Pancreas (tissue), 10 donors: ENCODE measurements around the gene SNRNP48. TPM values are rescaled to one million over a fixed set of nuclear protein-coding genes. Genes with fewer than 3 reads are reported as not detected.

Experiments used
- ATAC-seq, 4 donors: fragments of 200-7000 bp; cut with Tn5 transposase; one replicate each; pipeline versions ENCODE4 v1.8.0 to v1.9.1; 2020; ENCODE audit warnings: mild to moderate bottlenecking in 4 of 4, moderate library complexity in 4 of 4
- DNase-seq, 6 donors: peaks; one replicate each; pipeline ENCODE4 v3.0.0-alpha.2; 2020
- FAIRE-seq: peaks from 2 replicates; lab custom pipeline; 2012; peaks lifted over from hg19 to GRCh38; lab: Jason Lieb, UNC
- H3K27ac ChIP-seq, 4 donors: fragments of 200-600 bp; sonication (generic); 1 replicate in 3 of 4; 2 replicates in 1 of 4; pipeline versions ENCODE4 v1.5.0 to v1.8.0; 2020
- H3K27me3 ChIP-seq, 4 donors: fragments of 200-600 bp; one replicate each; pipeline ENCODE4 v1.8.0; 2021
- H3K36me3 ChIP-seq, 3 donors: fragments of 200-600 bp; sonication (generic) in 1 of 3; one replicate each; pipeline versions ENCODE4 v1.5.0 to v1.8.0; 2020 to 2021
- H3K4me1 ChIP-seq, 3 donors: fragments of 200-600 bp; one replicate each; pipeline ENCODE4 v1.8.0; 2021
- H3K4me3 ChIP-seq, 4 donors: fragments of 200-600 bp; sonication (generic) in 2 of 4; one replicate each; pipeline versions ENCODE4 v1.5.0 to v1.8.0; 2020 to 2021
- H3K9me3 ChIP-seq, 4 donors: fragments of 200-600 bp; one replicate each; pipeline ENCODE4 v1.8.0; 2021
- CTCF ChIP-seq, 4 donors: fragments of 200-600 bp; sonication (generic) in 3 of 4; IDR thresholded peaks; one replicate each; pipeline versions ENCODE4 v1.5.0 to v1.8.0; 2021; ENCODE audit warnings: antibody characterized with exemption in 4 of 4
- WGBS, 2 donors: extraction: QIAGEN DNeasy Blood & Tissue Kit; methylation state at CpG; one replicate each; pipeline ENCODE4 v1.1.7; 2013; 5-methylcytosine and 5-hydroxymethylcytosine counted together
- intact Hi-C, 3 donors: fragments of 100-400 bp; cut with DNase I; formaldehyde crosslinking; loops; one replicate each; pipeline versions ENCODE4 v1.11.1 to v1.14.2; 2022
- polyA plus RNA-seq, 2 donors: library from polyadenylated mRNA; stranded (reverse); fragments of 200-250 nt; gene quantifications; one replicate each; pipeline ENCODE4 v1.2.3, GENCODE V29; 2013
- total RNA-seq, 6 donors: library from RNA; stranded (reverse); fragmentation: NEBNext Ultra II Directional in 4 of 6; extraction: Animal tissue kit (Norgen Biotek cat#: 25700) in 4 of 6; gene quantifications; one replicate each; pipeline versions ENCODE4 v1.2.1 to v1.2.4, GENCODE V29; 2021 to 2023
- donor health status: healthy with polysubstance abuse.
- donor health status: DM: no; HTN: no; CAD: no; lungs with moderate emphysema.
- donor health status: DM: no; HTN: no; CAD: no.
- donor health status: control.
- donor health status: control.
- donor health status: Bipolar disorder and iron deficiency.
- donor health status: DM: yes; HTN: yes; CAD: no.
- donor health status: DM: no; HTN: no; CAD: no.
- donor health status: DM: no; HTN: no; CAD: no.
- donor health status: DM: yes; HTN: yes; CAD: no.

SNRNP48 gene
- total and polyA plus RNA-seq, 8 donors: 3.2 to 8.1 (median 4.8) TPM

- no peak for TF ChIP-seq CTCF (IDR thresholded peaks at IDR 0.05)
- no peak for DNase-seq
- H3K4me3 ChIP-seq: no peak overlapping the region
- no peaks in the 10 kb centered on the region for H3K27me3 ChIP-seq
- intact Hi-C loops: no loop called here
- H3K36me3 ChIP-seq: peaks cover 6 to 98% (median 52%) of the 10 kb centered on the region in 3 donors
- no peak for ATAC-seq
- H3K9me3 ChIP-seq: no peaks in the 10 kb centered on the region
- H3K4me1 ChIP-seq: no peaks in the 10 kb centered on the region
- no peak overlapping the region for H3K27ac ChIP-seq
- 81 to 84% methylated on average over 2 of the region's 2 CpGs for WGBS, 2 donors
- no peak for FAIRE-seq
Measured at GRCh38 chr6:7578931-7579330, 11.1 kb upstream of the SNRNP48 start.

- Histone ChIP-seq H3K9me3 (no peaks in the 10 kb centered on the region), H3K4me1 (no peaks in the 10 kb centered on the region), H3K4me3 (no peak overlapping the region), H3K27me3 (no peaks in the 10 kb centered on the region), H3K27ac (no peak overlapping the region), H3K36me3 (peaks cover 6 to 98% (median 48%) of the 10 kb centered on the region in 3 donors)
- 94 to 96% methylated on average over 9 of the region's 9 CpGs for WGBS, 2 donors
- DNase-seq (no peak), FAIRE-seq (no peak), ATAC-seq (no peak)
- intact Hi-C loops: loop anchor here in 1 of 3 donors (10.0 kb wide), 2 partner anchors 175 to 285 kb away; no protein-coding TSS in a partner anchor
- TF ChIP-seq CTCF (IDR thresholded peaks at IDR 0.05): no peak
Measured at GRCh38 chr6:7579851-7580250, 10.1 kb upstream of the SNRNP48 start.

- no peak for ATAC-seq
- Histone ChIP-seq H3K36me3 (peaks cover 8 to 98% (median 41%) of the 10 kb centered on the region in 3 donors), H3K9me3 (no peaks in the 10 kb centered on the region), H3K4me1 (no peaks in the 10 kb centered on the region), H3K27ac (no peak overlapping the region), H3K4me3 (no peak overlapping the region), H3K27me3 (no peaks in the 10 kb centered on the region)
- WGBS, 2 donors: 78 to 79% methylated on average over 13 of the region's 13 CpGs
- no peak for DNase-seq
- TF ChIP-seq CTCF (IDR thresholded peaks at IDR 0.05): no peak
- FAIRE-seq: no peak
- intact Hi-C loops: loop anchor here in 1 of 3 donors (10.0 kb wide), 2 partner anchors 176 to 286 kb away; no protein-coding TSS in a partner anchor
Measured at GRCh38 chr6:7580537-7580926, 9.5 kb upstream of the SNRNP48 start.

- DNase-seq: no peak
- intact Hi-C loops: loop anchor here in 1 of 3 donors (10.0 kb wide), 2 partner anchors 176 to 286 kb away; no protein-coding TSS in a partner anchor
- TF ChIP-seq CTCF (IDR thresholded peaks at IDR 0.05): no peak
- peak in 3 of 4 donors; percentile 30 to 34 (median 30) for ATAC-seq
- Histone ChIP-seq H3K9me3 (no peaks in the 10 kb centered on the region), H3K27me3 (no peaks in the 10 kb centered on the region), H3K27ac (no peak overlapping the region), H3K4me3 (no peak overlapping the region), H3K4me1 (no peaks in the 10 kb centered on the region), H3K36me3 (peaks cover 8 to 96% (median 37%) of the 10 kb centered on the region in 3 donors)
- 78 to 82% methylated on average over 14 of the region's 14 CpGs for WGBS, 2 donors
- no peak for FAIRE-seq
Measured at GRCh38 chr6:7580927-7581618, 8.9 kb upstream of the SNRNP48 start.
